ENCODE data around the gene B9D2. TPM values are rescaled to one million over a fixed set of nuclear protein-coding genes. Genes with fewer than 3 reads are reported as not detected.
"Not testable (repeated sequence)": the region's sequence is repeated elsewhere in the genome, so short reads cannot be mapped to it uniquely, and the experiment has no call there.

Gene B9D2
- total RNA-seq, 3 donors from 2014 or later = 4.0 to 7.3 (median 4.3) TPM

DNA sequence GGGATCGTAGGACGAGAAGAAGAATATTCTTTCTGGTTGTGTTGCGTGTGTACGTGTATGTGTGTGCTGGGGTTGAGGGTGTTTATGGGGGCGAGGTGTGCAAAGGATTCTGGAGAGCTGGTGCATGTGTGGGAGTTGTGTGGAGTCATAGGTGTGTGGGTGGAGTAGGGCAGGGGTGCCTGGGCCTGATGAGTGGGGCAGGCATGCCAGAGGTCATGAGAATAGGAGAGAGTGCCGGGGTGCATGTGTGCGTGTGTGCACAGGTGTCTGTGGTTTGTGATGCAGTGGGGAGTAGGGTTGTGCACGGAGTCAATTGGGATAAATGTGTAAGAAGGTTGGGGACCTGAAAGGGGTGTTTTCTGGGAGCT, 13.0 kb upstream of the B9D2 start:
- TF ChIP-seq, protein P1, sequence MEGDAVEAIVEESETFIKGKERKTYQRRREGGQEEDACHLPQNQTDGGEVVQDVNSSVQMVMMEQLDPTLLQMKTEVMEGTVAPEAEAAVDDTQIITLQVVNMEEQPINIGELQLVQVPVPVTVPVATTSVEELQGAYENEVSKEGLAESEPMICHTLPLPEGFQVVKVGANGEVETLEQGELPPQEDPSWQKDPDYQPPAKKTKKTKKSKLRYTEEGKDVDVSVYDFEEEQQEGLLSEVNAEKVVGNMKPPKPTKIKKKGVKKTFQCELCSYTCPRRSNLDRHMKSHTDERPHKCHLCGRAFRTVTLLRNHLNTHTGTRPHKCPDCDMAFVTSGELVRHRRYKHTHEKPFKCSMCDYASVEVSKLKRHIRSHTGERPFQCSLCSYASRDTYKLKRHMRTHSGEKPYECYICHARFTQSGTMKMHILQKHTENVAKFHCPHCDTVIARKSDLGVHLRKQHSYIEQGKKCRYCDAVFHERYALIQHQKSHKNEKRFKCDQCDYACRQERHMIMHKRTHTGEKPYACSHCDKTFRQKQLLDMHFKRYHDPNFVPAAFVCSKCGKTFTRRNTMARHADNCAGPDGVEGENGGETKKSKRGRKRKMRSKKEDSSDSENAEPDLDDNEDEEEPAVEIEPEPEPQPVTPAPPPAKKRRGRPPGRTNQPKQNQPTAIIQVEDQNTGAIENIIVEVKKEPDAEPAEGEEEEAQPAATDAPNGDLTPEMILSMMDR (IDR thresholded peaks at IDR 0.05) = no peak
- TF ChIP-seq POLR2AphosphoS5 (IDR thresholded peaks at IDR 0.05) (no peak), POLR2A (IDR thresholded peaks at IDR 0.05) (no peak)
- intact Hi-C loops (cut with DNase I; ENCODE audit: low total_unique reads) = no loop called here
- no peaks in the 10 kb centered on the region for H3K36me3 ChIP-seq
- DNase-seq (ENCODE audit: low spot score in 2 of 2) = no peak
- H3K4me1 ChIP-seq = peaks cover 8 to 14% of the 10 kb centered on the region in 2 donors
- peak overlapping the region; percentile 65 to 86 (median 72) for H3K4me3 ChIP-seq
- no peaks in the 10 kb centered on the region for H3K27me3 ChIP-seq
- no peaks in the 10 kb centered on the region for H3K9me3 ChIP-seq
- H3K27ac ChIP-seq = peak overlapping the region; percentile 83 to 93

DNA sequence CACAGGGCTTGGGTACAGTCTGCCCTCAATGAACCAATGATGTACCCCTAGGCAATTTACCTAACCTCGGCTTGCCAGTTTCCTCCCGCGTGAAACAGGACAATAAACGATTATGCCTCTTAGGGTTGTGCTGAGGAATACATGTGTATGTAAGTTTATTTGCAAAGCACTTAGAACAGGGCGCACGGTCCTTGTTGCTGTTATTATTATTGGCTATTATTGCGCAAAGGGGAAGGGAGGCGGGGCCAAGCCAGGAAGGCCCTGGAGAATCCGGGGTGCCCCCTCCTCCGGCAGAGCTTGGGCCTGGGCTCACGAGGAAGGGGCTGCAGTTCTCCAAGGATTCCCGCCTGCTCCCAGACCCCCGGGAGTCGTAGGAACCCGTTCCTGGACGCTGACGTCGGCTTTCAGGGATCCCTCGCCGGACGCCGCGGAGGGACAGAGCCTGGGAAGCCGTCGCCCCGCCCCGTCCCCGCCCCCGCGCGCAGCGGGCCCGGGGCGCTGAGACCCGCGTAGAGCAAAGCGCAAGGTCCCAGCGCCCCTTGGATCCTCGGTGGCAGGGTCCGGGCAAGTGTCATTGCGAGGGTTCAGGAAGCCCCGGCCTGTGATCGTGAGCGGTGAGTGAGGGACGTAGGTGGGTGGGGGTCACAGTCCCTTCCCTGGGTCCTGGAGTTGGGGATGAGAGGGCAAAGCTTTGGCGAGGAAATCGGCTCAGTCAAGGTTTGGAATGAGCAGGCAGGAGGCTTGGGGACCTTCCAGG, 12.5 kb upstream of the B9D2 start, which contains the start of gene TMEM91:
TSS of gene TMEM91 (plus strand) at position 293 of the 757 bp plus-strand sequence. CDS start 1,777 bp downstream, outside the sequence.
- no peaks in the 10 kb centered on the region for H3K36me3 ChIP-seq
- H3K27me3 ChIP-seq = no peaks in the 10 kb centered on the region
- H3K9me3 ChIP-seq = no peaks in the 10 kb centered on the region
- no peak for DNase-seq (ENCODE audit: low spot score in 2 of 2)
- TF ChIP-seq POLR2A (IDR thresholded peaks at IDR 0.05) = no peak
- TF ChIP-seq, protein P1 (IDR thresholded peaks at IDR 0.05) = no peak
- no peak for TF ChIP-seq POLR2AphosphoS5 (IDR thresholded peaks at IDR 0.05)
- intact Hi-C loops (cut with DNase I; ENCODE audit: low total_unique reads) = no loop called here
- H3K27ac ChIP-seq = peak within 1 kb of the TSS; percentile 83 to 93
- H3K4me3 ChIP-seq = peak within 1 kb of the TSS; percentile 65 to 86 (median 72)
- peaks cover 8 to 14% of the 10 kb centered on the region in 2 donors for H3K4me1 ChIP-seq

DNA sequence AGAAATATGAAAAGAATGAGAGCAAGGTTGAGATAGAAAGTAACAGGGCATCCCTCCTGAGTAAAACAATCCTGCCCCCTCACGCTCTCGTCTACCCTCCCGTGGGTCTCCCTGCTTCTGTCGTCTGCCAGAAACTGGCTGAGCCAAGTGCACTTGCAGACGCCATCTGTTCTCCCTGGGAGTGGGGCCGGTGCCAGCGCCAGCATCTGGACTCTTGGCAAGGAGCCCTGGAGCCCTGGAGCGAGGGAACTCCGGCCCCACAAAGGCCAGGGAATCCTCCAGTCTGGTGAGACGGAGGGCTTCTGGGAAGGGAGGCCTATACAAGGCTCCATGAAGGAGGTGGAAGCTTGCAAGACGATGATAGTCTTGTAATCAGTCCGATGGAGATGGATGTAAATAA, 10.0 kb upstream of the B9D2 start:
- TF ChIP-seq POLR2AphosphoS5 (IDR thresholded peaks at IDR 0.05) = peak; percentile 17 to 35 (median 24)
- TF ChIP-seq POLR2A (IDR thresholded peaks at IDR 0.05) = no peak
- Histone ChIP-seq H3K4me1 (peaks cover 8 to 14% of the 10 kb centered on the region in 2 donors), H3K27me3 (no peaks in the 10 kb centered on the region), H3K4me3 (peak overlapping the region in 1 of 3 donors; percentile 2), H3K27ac (peak overlapping the region; percentile 4 to 19), H3K9me3 (no peaks in the 10 kb centered on the region), H3K36me3 (no peaks in the 10 kb centered on the region)
- intact Hi-C loops (cut with DNase I; ENCODE audit: low total_unique reads) = no loop called here
- peak in 1 of 2 donors; percentile 89 for DNase-seq (ENCODE audit: low spot score in 2 of 2)

DNA sequence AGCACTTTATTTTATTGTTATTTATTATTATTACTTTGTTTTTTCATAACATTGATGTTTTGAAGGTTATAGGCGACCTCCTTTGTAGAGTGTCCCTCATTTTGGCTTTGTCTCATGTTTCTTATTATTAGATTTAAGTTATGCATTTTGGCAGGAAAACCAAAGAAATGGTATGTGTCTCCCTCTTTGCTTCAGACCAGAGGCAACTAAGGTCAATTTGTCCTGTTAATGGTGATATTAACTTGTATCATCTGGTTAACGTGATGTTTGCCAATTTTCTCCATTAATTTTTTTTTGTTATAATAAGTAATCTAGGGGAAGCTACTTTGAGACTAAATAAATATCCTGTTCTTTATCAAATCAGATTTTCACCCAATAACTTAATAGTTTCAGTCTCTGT, 8.6 kb upstream of the B9D2 start:
- no peak for TF ChIP-seq POLR2AphosphoS5 (IDR thresholded peaks at IDR 0.05)
- Histone ChIP-seq H3K4me3 (no peak overlapping the region), H3K9me3 (no peaks in the 10 kb centered on the region), H3K27ac (no peak overlapping the region), H3K27me3 (no peaks in the 10 kb centered on the region), H3K4me1 (peaks cover 8 to 14% of the 10 kb centered on the region in 2 donors), H3K36me3 (no peaks in the 10 kb centered on the region)
- no peak for DNase-seq (ENCODE audit: low spot score in 2 of 2)
- intact Hi-C loops (cut with DNase I; ENCODE audit: low total_unique reads) = no loop called here

DNA sequence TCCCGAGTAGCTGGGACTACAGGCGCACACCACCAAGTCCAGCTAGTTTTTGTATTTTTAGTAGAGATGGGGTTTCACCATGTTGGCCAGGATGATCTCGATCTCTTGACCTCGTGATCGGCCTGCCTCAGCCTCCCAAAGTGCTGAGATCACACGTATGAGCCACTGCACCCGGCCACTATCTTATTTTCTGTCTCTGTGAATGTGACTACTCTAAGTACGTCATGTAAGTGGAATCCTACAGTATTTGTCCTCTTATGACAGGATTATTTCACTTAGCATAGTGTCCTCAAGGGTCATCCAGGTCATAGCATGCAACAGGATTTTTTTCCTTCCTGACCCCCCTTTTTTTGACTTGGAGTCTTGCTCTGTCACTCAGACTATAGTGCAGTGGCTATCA, 7.6 kb upstream of the B9D2 start:
- intact Hi-C loops (cut with DNase I; ENCODE audit: low total_unique reads) = no loop called here
- H3K27me3 ChIP-seq = no peaks in the 10 kb centered on the region
- TF ChIP-seq POLR2AphosphoS5 (IDR thresholded peaks at IDR 0.05) = no peak
- no peaks in the 10 kb centered on the region for H3K9me3 ChIP-seq
- no peak for DNase-seq (ENCODE audit: low spot score in 2 of 2)
- H3K4me1 ChIP-seq = peaks cover 6 to 14% of the 10 kb centered on the region in 2 donors
- no peaks in the 10 kb centered on the region for H3K36me3 ChIP-seq
- H3K27ac ChIP-seq = no peak overlapping the region
- H3K4me3 ChIP-seq = no peak overlapping the region

DNA sequence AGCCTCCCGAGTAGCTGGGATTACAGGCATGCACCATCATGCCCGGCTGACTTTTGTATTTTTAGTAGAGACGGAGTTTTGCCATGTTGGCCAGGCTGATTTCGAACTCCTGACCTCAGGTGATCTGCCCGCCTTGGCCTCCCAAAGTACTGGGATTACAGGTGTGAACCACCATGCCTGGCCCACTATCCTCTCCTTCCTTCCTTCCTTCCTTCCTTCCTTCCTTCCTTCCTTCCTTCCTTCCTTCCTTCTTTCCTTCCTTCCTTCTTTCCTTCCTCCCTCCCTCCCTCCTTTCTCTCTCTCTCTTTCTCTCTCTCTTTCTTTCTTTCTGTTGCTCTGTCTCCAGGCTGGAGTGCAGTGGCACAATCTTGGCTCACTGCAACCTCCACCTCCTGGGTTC, 7.2 kb upstream of the B9D2 start:
- intact Hi-C loops (cut with DNase I; ENCODE audit: low total_unique reads); H3K9me3 ChIP-seq; H3K27me3 ChIP-seq; H3K4me3 ChIP-seq; DNase-seq (ENCODE audit: low spot score in 2 of 2); H3K27ac ChIP-seq; H3K36me3 ChIP-seq: not testable (repeated sequence)
- H3K4me1 ChIP-seq = peaks cover 6 to 14% of the 10 kb centered on the region in 2 donors

DNA sequence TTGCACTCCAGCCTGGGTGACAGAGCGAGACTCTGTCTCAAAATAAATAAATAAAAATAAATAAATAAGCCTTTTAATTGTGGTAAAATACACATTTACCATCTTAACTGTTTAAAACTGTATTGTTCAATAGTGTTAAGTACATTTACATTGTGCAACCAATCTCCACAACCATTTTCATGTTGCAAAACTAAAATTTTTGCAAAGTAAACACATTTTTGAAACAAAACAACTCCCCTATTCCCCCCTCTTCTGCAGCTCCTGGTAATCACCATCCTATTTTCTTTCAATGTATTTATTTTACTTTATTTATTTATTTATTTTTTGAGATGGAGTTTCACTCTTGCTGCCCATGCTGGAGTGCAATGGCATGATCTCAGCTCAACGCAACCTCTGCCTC, 5.8 kb upstream of the B9D2 start:
- H3K9me3 ChIP-seq = no peaks in the 10 kb centered on the region
- intact Hi-C loops (cut with DNase I; ENCODE audit: low total_unique reads) = no loop called here
- H3K27me3 ChIP-seq = no peaks in the 10 kb centered on the region
- TF ChIP-seq, protein P1 (IDR thresholded peaks at IDR 0.05) = no peak
- TF ChIP-seq POLR2AphosphoS5 (IDR thresholded peaks at IDR 0.05) (no peak), POLR2A (IDR thresholded peaks at IDR 0.05) (no peak)
- H3K27ac ChIP-seq = no peak overlapping the region
- peaks cover 6 to 7% of the 10 kb centered on the region in 2 donors for H3K4me1 ChIP-seq
- DNase-seq (ENCODE audit: low spot score in 2 of 2) = no peak
- H3K36me3 ChIP-seq = no peaks in the 10 kb centered on the region
- no peak overlapping the region for H3K4me3 ChIP-seq

All from breast epithelium (tissue), 4 donors.